Left forelimb (tissue), 1 donor: ENCODE measurements around the gene BUD13.

Experiments
- DNase-seq: peaks from one replicate; pipeline ENCODE4 v3.0.0-alpha.2; 2018; ENCODE audit warnings: low spot score

BUD13 gene

DNA sequence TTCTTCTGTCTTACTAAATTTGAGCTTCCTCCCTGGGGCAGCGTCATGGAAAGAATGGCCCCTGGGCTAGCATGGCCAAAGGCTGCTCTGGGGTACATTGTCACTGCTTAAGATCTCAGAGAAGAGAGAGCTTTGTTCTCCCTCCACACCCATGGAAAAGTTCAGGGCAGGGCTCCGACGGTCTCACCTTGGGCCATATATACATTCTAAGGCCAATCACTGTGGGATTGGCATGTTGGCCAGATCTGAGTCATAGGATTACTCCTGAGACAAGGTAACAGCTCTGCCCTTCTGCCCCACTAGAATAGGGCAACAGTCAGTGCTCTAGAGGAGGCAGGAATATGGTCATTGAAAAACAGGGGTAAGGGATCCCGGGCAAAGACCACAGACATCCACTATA lies 56.2 kb downstream of the BUD13 start:
- no peak for DNase-seq

DNA sequence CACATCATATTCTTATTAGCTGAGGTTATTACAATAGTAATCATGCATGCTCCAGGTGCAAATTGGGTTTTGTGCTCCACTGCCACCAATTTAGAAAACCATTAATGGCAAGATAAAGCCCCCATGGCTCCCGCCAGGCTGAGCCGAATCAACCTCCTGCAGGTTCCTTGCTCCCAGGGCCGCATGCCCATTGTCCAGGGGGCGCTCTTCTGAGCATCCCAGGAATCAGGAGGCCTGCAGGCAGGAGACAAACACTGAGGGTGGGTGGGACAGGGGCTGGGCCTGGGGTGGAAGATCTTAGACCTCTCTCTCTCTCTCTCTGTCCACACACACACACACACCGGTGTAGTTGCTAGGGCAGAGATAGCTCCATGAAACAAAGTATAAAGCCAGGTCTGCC lies 57.4 kb downstream of the BUD13 start:
- DNase-seq = no peak

DNA sequence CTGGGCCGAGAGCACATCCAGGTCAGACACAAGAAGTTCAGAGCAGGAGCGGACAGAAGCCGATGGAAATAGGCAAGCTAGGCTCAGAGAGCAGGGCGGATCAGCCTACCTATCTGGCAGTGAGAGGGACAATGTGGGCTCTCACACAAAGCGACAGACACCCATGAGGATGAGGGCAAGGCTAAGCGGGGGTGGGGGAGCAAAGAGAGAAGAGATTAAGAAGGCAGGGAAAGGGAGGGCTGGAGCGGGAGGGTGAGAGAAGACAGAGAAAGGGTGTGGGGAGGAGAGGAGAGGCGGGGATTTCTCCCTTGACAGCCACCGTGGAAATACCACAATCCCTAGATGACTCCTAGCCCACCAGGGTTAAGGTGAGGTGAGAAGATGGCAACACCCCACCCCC lies 57.9 kb downstream of the BUD13 start:
- DNase-seq = no peak

DNA sequence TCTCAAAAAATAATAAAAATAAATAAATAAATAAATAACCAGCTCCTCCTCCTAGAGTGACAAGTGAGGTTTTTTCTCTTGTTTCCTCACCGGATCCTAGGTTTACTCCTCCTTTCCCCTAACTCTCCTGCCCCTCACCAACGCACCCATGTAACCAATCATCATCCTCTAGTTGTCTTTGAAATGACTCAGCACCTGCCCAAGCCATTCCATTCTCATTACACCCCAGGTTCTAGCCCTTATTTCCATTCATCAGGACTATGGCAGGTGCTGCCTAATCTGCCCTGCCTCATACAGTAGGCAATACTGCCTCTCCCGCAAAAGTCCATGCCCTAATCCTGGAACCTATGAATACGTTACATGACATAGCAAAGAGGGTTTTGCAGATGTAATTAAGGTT lies 60.4 kb downstream of the BUD13 start:
- DNase-seq = no peak

DNA sequence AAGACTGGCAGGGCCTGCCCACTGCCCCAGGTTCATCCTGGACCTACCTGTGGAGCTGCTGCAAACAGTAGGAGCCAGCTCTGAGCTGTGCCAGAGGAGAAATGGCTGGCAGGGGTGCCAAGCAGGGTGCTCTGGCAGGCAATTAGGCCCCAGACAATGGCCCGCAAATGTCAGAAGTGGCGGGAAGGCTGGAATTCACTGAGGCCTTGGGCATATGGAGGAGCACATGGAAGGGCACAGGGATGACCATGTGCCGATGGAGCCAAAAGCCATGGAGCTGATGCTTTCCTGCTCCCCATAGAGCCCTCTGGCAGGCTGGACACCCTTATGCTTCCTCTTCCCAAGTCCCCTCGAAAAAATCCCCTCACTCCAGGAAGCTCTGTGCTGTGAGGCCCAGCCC lies 62.0 kb downstream of the BUD13 start:
- no peak for DNase-seq

DNA sequence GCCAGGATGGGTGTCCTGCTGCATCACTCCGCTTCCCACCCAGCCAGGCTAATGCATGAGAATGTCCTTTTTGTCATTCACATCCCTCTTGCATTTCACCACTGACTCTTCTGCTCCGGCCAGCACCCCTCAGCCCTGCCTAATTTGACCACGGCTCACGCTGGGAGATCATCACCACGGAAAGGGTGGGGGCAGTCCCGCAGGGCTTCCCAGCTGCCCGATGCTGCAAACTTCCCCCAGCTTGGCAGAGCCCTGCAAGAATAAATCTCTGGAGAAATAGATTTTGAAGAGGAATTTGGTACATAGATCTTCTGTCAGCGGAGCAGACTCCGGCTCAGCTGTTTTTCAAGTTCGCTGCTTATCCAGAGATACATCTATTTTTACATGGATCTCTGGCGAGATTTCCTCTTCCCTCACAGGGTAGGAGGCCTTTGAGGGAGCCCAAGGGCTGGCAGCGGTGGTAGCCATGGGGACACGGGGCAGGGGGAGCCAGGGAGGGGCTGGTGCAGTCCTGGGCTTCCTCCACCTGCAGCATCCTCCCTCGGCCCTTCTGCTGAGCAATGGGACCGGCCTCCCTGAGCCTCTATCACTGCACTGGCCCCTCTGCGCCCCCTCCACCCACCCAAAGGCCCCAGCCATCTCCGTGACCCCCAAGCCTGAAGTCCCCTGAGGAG lies 62.6 kb downstream of the BUD13 start:
- no peak for DNase-seq

DNA sequence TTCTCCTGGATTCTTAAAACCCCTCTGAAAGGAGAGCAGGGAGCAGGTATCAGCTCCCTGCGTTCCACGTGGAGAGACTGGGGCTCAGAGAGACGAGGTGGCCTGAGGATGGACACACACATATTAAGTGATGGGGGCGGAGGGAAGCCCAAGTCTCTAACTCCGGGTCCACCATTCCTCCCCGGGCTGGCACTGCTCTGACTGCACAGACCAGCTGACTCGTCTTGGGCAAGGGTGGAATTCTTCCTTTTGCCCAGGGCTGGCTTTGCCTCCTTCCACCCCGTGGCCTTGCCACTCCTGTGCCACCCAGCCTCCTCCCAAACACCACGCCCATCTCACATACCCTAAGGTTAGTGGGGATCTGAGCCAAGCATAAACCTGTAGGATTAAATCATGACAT lies 65.0 kb downstream of the BUD13 start:
- no peak for DNase-seq

DNA sequence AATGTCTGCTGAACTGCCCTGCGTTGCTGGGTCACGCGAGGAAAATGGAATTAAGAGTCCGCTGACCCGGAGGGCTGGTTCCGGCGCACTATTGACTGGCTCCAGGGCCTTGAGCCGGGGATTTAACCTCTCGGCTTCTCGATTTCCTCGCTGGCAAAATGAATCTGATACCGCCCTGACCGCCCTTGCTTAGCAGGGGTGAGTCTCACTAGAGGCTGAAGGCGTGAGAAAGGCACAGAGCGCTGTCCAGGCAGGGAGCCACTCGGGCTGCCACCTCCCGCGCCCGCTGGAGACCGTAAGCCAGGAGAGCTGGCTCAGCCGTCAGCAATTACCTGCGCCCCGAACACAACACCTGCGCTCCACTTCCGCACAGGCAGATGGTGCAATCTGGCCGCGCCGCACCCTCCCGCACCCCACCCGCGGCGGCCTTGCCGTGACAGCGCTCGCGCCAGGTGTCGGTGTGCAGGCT lies 65.6 kb downstream of the BUD13 start:
- DNase-seq = no peak

DNA sequence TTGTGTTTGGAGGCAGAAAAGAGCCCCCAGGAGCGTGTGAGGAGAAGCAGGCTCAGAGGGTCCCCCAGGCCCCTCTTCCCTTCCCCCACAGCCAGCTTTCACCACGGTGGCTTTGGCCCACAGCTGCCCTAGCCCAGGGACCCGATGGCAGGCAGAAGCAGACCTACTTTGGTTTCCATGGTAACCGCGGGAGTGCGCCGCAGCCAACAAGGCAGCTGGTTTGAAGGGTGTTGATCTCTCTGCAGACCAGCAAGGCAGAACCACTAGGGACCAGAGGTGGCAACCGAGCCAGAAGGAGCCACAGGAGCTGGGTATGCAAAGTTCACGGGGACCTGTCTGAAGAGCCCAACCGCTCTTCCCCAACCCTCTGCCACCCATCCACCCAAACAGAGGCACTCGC lies 69.4 kb downstream of the BUD13 start:
- no peak for DNase-seq

DNA sequence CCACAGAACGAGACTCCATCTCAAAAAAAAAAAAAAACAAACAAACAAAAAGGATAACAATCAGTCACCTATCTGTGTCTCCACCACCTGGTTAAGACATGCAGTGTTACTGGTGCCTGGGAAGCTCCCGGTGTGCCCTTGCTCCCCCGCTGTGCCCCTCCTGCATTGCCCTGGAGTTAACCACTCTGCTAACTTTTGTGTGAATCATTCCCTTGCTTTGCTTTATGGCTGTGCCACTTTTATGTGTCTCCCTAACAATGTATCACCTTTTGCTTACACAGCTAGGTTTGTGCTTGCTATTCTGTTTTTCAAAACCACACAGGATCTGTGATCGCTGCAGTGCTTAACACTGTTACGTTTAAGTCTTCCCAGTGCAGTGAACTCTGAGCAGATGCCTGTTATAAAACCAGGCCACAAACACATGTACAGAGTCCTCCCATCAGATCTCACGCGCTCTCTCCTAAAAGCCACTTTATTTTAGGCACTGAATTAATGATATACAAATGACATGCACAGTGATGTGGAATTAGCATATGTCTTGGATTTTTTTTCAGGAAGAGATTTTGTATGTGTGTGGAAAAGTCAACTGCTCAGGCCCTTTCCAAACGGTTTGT lies 69.9 kb downstream of the BUD13 start:
- no peak for DNase-seq

DNA sequence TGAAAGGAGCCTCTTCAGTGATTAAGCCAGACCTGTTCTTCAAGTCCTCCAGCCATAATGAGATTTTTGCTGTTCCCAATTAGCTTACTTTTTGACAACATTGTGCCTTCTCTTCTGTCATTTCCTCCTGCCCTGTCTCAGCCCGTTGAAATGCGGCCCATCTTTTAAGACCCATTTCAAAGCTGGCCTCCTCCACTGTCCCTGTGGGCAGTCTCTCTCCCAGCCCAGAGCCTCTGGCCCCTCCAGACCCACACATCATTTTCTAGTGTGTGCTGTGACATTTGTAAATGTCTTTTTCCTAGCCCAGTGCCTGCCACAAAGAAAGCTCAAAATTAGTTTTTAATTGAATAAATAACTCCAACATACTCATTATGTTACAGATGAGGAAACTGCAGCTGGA lies 70.9 kb downstream of the BUD13 start:
- no peak for DNase-seq

DNA sequence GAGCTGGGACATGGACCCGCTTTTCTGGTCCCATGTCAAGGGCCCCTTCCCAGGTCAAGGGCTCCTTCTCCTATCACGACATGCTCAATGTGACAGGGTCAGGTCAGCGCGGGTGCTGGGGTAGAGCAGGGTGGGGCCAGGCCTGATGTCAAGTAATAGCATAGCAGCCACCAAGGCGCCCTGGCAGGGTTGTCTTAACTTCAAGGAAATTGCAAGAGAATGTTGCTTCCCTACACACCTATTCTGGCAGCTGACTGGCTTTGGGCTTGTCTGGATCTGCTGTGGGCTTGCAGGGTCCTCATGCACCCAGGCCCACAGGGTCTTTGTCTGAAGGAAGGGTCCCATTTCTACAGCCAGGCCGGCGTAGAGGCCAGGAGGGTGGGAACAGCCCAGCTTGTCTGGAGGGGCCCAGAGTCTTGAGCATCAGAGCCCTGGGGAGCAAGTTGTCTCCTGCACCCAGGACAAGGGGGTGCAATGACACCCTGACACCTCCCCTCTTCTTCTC lies 71.4 kb downstream of the BUD13 start:
- no peak for DNase-seq

DNA sequence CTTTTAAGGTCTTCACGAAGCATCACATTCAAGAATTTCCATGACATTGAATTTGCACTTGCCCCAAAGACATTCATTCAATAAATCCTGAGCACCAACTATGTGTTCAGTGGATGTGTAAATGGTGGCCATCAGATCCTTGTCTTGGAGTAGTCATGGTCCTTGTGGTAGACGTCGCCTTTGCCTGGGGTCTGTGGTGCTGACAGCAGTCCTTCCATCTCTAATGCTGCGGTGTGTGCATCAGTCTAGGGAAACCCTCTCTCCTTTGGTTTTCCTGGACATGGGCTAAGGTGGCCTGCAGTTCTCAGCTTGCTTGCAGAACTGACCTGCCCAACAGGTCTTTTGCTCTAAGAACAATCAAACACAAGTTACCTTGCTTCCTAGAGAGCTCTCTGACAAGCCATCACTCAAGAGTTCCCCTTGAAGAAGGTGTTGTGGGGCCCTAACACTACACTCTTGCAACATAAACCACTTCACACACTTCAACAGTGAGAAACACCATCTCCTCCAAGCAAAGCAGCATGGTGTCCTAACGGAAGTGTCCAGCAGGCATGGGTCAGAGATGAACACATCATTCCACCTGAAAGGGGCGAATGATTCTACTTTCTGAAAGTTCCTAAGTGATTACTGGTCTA lies 72.1 kb downstream of the BUD13 start:
- DNase-seq = no peak
